Measurements from ENCODE around the gene UGT3A1.

Gene UGT3A1

GRCh38 chr5:35921930-35922329 is 69.3 kb downstream of the UGT3A1 start:
- Histone ChIP-seq H4K20me1 (ENCODE audit: insufficient read depth, low read length) (no peaks in the 10 kb centered on the region), H2AFZ (ENCODE audit: low read length) (no peak overlapping the region), H3K9me2 (ENCODE audit: low read depth, low read length) (no peaks in the 10 kb centered on the region), H3K27me3 (ENCODE audit: insufficient read depth, low read length) (no peaks in the 10 kb centered on the region), H3K9me3 (ENCODE audit: low read length) (peaks cover 7% of the 10 kb centered on the region; the same call in 1 of the 2 replicates), H3F3A (ENCODE audit: insufficient read depth, low read length) (no peaks in the 10 kb centered on the region), H3K9ac (ENCODE audit: low read length) (peak overlapping the region; percentile 37; the same call in 1 of the 2 replicates), H3K4me2 (ENCODE audit: low read length) (peak overlapping the region; percentile 32; the same call in 1 of the 2 replicates), H3K79me2 (ENCODE audit: insufficient read depth, low read length) (no peaks in the 10 kb centered on the region), H3K4me3 (ENCODE audit: low read depth, low read length, poor library complexity, severe bottlenecking) (no peak overlapping the region), H3K27ac (ENCODE audit: low read depth, low read length, poor library complexity, severe bottlenecking) (peak overlapping the region; percentile 61), H3K4me1 (ENCODE audit: insufficient read depth, low read length, severe bottlenecking) (peaks cover 61% of the 10 kb centered on the region), H3K36me3 (ENCODE audit: insufficient read depth, low read length) (no peaks in the 10 kb centered on the region)
- TF ChIP-seq EZH2 (IDR thresholded peaks at IDR 0.05; ENCODE audit: borderline replicate concordance, low read length) (no peak), CTCF (IDR thresholded peaks at IDR 0.05; ENCODE audit: low read length) (peak; percentile 53; the same call in 1 of the 2 replicates)

- Histone ChIP-seq H3K4me2 (ENCODE audit: low read length) (peak overlapping the region; percentile 2; the same call in 1 of the 2 replicates), H3K9me3 (ENCODE audit: low read length) (peaks cover 7% of the 10 kb centered on the region; the same call in 1 of the 2 replicates), H2AFZ (ENCODE audit: low read length) (no peak overlapping the region), H3K9me2 (ENCODE audit: low read depth, low read length) (no peaks in the 10 kb centered on the region), H3K27ac (ENCODE audit: low read depth, low read length, poor library complexity, severe bottlenecking) (peak overlapping the region; percentile 61), H3K27me3 (ENCODE audit: insufficient read depth, low read length) (no peaks in the 10 kb centered on the region), H3K36me3 (ENCODE audit: insufficient read depth, low read length) (no peaks in the 10 kb centered on the region), H3K79me2 (ENCODE audit: insufficient read depth, low read length) (no peaks in the 10 kb centered on the region), H4K20me1 (ENCODE audit: insufficient read depth, low read length) (no peaks in the 10 kb centered on the region), H3K4me3 (ENCODE audit: low read depth, low read length, poor library complexity, severe bottlenecking) (no peak overlapping the region), H3F3A (ENCODE audit: insufficient read depth, low read length) (no peaks in the 10 kb centered on the region), H3K9ac (ENCODE audit: low read length) (peak overlapping the region; percentile 37; the same call in 1 of the 2 replicates), H3K4me1 (ENCODE audit: insufficient read depth, low read length, severe bottlenecking) (peaks cover 56% of the 10 kb centered on the region)
- TF ChIP-seq EZH2 (IDR thresholded peaks at IDR 0.05; ENCODE audit: borderline replicate concordance, low read length) (no peak), CTCF (IDR thresholded peaks at IDR 0.05; ENCODE audit: low read length) (peak; percentile 76)
Observed at GRCh38 chr5:35920890-35921289, 70.3 kb downstream of the UGT3A1 start.

- H3K9ac ChIP-seq (ENCODE audit: low read length), result no peak overlapping the region
- no peaks in the 10 kb centered on the region for H3K27me3 ChIP-seq (ENCODE audit: insufficient read depth, low read length)
- H3K4me1 ChIP-seq (ENCODE audit: insufficient read depth, low read length, severe bottlenecking), result peaks cover 41% of the 10 kb centered on the region
- TF ChIP-seq CTCF (IDR thresholded peaks at IDR 0.05; ENCODE audit: low read length), result no peak
- no peak for TF ChIP-seq EZH2 (IDR thresholded peaks at IDR 0.05; ENCODE audit: borderline replicate concordance, low read length)
- H3K9me2 ChIP-seq (ENCODE audit: low read depth, low read length), result no peaks in the 10 kb centered on the region
- H2AFZ ChIP-seq (ENCODE audit: low read length), result no peak overlapping the region
- no peaks in the 10 kb centered on the region for H3F3A ChIP-seq (ENCODE audit: insufficient read depth, low read length)
- no peaks in the 10 kb centered on the region for H3K36me3 ChIP-seq (ENCODE audit: insufficient read depth, low read length)
- H4K20me1 ChIP-seq (ENCODE audit: insufficient read depth, low read length), result no peaks in the 10 kb centered on the region
- no peak overlapping the region for H3K4me2 ChIP-seq (ENCODE audit: low read length)
- no peak overlapping the region for H3K4me3 ChIP-seq (ENCODE audit: low read depth, low read length, poor library complexity, severe bottlenecking)
- peaks cover 7% of the 10 kb centered on the region; the same call in 1 of the 2 replicates for H3K9me3 ChIP-seq (ENCODE audit: low read length)
- peak overlapping the region; percentile 61 for H3K27ac ChIP-seq (ENCODE audit: low read depth, low read length, poor library complexity, severe bottlenecking)
- no peaks in the 10 kb centered on the region for H3K79me2 ChIP-seq (ENCODE audit: insufficient read depth, low read length)
Observed at GRCh38 chr5:35919191-35919590, 72.0 kb downstream of the UGT3A1 start.
